Embryonic facial prominence (tissue), 1 donor: ENCODE results near the gene SUSD3.
"Not testable (repeated sequence)": the region's sequence is repeated elsewhere in the genome, so short reads cannot be mapped to it uniquely, and the experiment has no call there.

Experiments used
- DNase-seq: peaks from one replicate; pipeline ENCODE4 v3.0.0-alpha.2; 2016; ENCODE audit errors: extremely low spot score

Gene SUSD3

GRCh38 chr9:93092251-93092991 is 33.9 kb downstream of the SUSD3 start:
- no peak for DNase-seq

GRCh38 chr9:93093127-93093876 is 34.8 kb downstream of the SUSD3 start:
- no peak for DNase-seq

GRCh38 chr9:93093877-93094657 is 35.6 kb downstream of the SUSD3 start:
- no peak for DNase-seq

- DNase-seq: peak; percentile 22
Observed at GRCh38 chr9:93094658-93095204, 36.2 kb downstream of the SUSD3 start.

GRCh38 chr9:93095205-93096130 is 37.0 kb downstream of the SUSD3 start:
- DNase-seq: peak; percentile 98

GRCh38 chr9:93096131-93096802 is 37.8 kb downstream of the SUSD3 start, which contains the start of gene CARD19:
CARD19 (plus strand) TSS chr9:93096217; CDS start chr9:93096346, 129 bp downstream.
- no peak for DNase-seq

GRCh38 chr9:93096811-93097382 is 38.4 kb downstream of the SUSD3 start:
- DNase-seq: no peak

GRCh38 chr9:93097511-93098201 is 39.2 kb downstream of the SUSD3 start:
- DNase-seq: no peak

GRCh38 chr9:93098236-93098946 is 39.9 kb downstream of the SUSD3 start:
- no peak for DNase-seq

GRCh38 chr9:93099551-93100275 is 41.2 kb downstream of the SUSD3 start:
- no peak for DNase-seq

- DNase-seq: no peak
Observed at GRCh38 chr9:93100276-93100636, 41.8 kb downstream of the SUSD3 start.

GRCh38 chr9:93101086-93101485 is 42.6 kb downstream of the SUSD3 start:
- not testable (repeated sequence) for DNase-seq

- no peak for DNase-seq
Observed at GRCh38 chr9:93105620-93106019, 47.1 kb downstream of the SUSD3 start.

- DNase-seq: no peak
Observed at GRCh38 chr9:93107151-93107824, 48.8 kb downstream of the SUSD3 start.

- DNase-seq: no peak
Observed at GRCh38 chr9:93107825-93108161, 49.3 kb downstream of the SUSD3 start.

GRCh38 chr9:93108291-93109041 is 50.0 kb downstream of the SUSD3 start:
- DNase-seq: no peak

- DNase-seq: no peak
Observed at GRCh38 chr9:93110311-93110855, 51.9 kb downstream of the SUSD3 start.
